Measurements from ENCODE around the gene GJD2. TPM values are rescaled to one million over a fixed set of nuclear protein-coding genes. Genes with fewer than 3 reads are reported as not detected.

GJD2 gene
- total RNA-seq, 1 donor from 2014 or later: 0.38 TPM

DNA sequence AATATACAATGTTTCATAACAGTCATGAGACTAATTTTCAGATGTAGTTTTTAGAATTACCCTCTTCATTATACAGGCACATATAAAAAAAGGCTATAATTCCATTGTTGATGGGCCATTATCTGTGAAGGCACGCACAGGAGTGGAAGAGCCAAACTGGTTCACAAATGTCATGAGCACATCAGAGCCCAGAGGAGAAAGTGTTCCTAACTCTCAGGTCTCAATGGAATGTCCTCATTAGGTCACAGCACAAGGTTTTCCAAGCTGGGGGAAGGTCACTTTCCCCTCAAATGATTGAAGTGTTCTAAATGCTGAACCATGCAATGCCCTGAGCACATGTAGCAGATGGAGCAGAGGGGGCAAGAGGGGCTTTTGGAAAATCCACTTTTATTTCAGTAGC is 41.2 kb downstream of the GJD2 start:
- Mint-ChIP-seq H3K27me3 (peaks cover 39% of the 10 kb centered on the region), H3K27ac (no peak overlapping the region), H3K4me3 (ENCODE audit: low read depth) (no peak overlapping the region), H3K4me1 (ENCODE audit: low read depth) (no peaks in the 10 kb centered on the region), H3K9me3 (ENCODE audit: low read depth) (no peaks in the 10 kb centered on the region), H3K36me3 (ENCODE audit: insufficient read depth) (no peaks in the 10 kb centered on the region)
- TF ChIP-seq, protein P1, sequence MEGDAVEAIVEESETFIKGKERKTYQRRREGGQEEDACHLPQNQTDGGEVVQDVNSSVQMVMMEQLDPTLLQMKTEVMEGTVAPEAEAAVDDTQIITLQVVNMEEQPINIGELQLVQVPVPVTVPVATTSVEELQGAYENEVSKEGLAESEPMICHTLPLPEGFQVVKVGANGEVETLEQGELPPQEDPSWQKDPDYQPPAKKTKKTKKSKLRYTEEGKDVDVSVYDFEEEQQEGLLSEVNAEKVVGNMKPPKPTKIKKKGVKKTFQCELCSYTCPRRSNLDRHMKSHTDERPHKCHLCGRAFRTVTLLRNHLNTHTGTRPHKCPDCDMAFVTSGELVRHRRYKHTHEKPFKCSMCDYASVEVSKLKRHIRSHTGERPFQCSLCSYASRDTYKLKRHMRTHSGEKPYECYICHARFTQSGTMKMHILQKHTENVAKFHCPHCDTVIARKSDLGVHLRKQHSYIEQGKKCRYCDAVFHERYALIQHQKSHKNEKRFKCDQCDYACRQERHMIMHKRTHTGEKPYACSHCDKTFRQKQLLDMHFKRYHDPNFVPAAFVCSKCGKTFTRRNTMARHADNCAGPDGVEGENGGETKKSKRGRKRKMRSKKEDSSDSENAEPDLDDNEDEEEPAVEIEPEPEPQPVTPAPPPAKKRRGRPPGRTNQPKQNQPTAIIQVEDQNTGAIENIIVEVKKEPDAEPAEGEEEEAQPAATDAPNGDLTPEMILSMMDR (IDR thresholded peaks at IDR 0.05; ENCODE audit: unreplicated experiment): no peak
- no peak for DNase-seq (ENCODE audit: low spot score, unreplicated experiment)

DNA sequence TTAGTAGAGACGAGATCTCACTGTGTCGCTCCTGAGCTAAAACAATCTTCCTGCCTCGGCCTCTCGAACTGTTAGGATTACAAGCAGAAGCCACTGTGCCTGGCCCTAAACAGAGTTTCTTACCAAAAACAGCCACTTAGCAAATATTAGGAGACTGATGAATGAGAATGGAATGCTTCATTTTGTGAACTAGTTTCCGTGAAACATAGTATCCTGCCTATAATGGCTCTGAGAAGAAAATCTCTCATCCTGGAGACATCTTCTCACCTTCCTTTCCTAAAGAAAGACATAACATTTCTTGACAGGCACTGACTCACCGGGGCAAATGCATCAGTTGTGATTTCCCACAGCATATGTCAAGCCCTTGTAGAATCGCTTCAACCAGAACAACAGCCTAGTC is 44.9 kb downstream of the GJD2 start:
- TF ChIP-seq, protein P1 (IDR thresholded peaks at IDR 0.05; ENCODE audit: unreplicated experiment): no peak
- Mint-ChIP-seq H3K9me3 (ENCODE audit: low read depth) (no peaks in the 10 kb centered on the region), H3K27ac (no peak overlapping the region), H3K4me1 (ENCODE audit: low read depth) (peaks cover 2% of the 10 kb centered on the region), H3K4me3 (ENCODE audit: low read depth) (no peak overlapping the region), H3K27me3 (peaks cover 39% of the 10 kb centered on the region), H3K36me3 (ENCODE audit: insufficient read depth) (no peaks in the 10 kb centered on the region)
- DNase-seq (ENCODE audit: low spot score, unreplicated experiment): no peak

DNA sequence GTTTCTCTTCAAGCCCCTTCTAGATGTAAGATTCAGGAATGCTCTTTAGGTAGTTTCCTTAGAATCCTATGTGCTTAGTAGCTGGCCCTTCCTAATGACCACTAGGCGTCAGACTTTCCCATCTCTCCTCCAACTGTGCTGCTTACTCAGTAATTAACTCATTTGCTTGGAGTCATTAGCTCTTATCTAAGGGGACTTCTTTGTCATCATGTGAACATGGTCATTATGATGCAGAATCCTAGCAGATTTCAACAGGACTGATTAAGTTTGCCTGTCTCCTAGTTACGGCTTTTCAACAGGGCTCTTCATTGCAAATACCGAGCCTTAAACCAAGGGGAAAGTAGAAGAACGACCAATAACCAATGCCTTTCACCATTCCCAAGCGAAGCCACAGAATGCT is 46.4 kb downstream of the GJD2 start:
- H3K4me3 Mint-ChIP-seq (ENCODE audit: low read depth): no peak overlapping the region
- H3K4me1 Mint-ChIP-seq (ENCODE audit: low read depth): peaks cover 2% of the 10 kb centered on the region
- H3K9me3 Mint-ChIP-seq (ENCODE audit: low read depth): no peaks in the 10 kb centered on the region
- peaks cover 40% of the 10 kb centered on the region for H3K27me3 Mint-ChIP-seq
- TF ChIP-seq, protein P1 (IDR thresholded peaks at IDR 0.05; ENCODE audit: unreplicated experiment): peak; percentile 78
- H3K36me3 Mint-ChIP-seq (ENCODE audit: insufficient read depth): no peaks in the 10 kb centered on the region
- no peak for DNase-seq (ENCODE audit: low spot score, unreplicated experiment)
- H3K27ac Mint-ChIP-seq: no peak overlapping the region

DNA sequence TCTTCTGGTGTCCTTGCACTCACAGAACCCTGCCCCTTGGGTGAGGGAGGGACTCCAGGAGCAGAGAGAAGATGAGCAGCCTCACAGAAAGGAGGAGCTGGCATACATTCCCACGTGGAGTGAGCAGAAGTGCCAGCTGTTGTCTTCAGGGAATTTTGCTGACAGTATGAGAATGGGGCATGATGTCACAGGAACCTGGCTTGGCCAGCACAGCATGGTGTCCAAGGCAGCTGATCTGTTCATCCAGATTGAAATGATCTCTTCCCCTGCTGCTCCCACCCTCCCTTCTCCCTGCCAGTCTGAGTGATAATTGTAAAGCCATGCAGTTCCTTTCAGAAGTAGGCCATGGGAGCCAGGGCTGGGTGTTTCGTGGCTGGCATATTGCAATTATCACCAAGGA is 53.3 kb downstream of the GJD2 start:
- Mint-ChIP-seq H3K27ac (no peak overlapping the region), H3K36me3 (ENCODE audit: insufficient read depth) (no peaks in the 10 kb centered on the region), H3K27me3 (peaks cover 23% of the 10 kb centered on the region), H3K4me3 (ENCODE audit: low read depth) (no peak overlapping the region), H3K4me1 (ENCODE audit: low read depth) (no peaks in the 10 kb centered on the region), H3K9me3 (ENCODE audit: low read depth) (no peaks in the 10 kb centered on the region)
- TF ChIP-seq, protein P1 (IDR thresholded peaks at IDR 0.05; ENCODE audit: unreplicated experiment): no peak
- DNase-seq (ENCODE audit: low spot score, unreplicated experiment): no peak

Other genes with a start within 250 kb of the GJD2 start
- gene GOLGA8B, start 171.3 kb downstream of the GJD2 start, total RNA-seq: 104 and 123 TPM in 2 replicates
- 3.5 and 5.3 TPM in 2 replicates for gene ACTC1, start 40.6 kb upstream of the GJD2 start, total RNA-seq
- 43.3 and 44.9 TPM in 2 replicates for gene AQR, start 214.7 kb upstream of the GJD2 start, total RNA-seq
- 57.8 and 60.1 TPM in 2 replicates for gene ZNF770, start 233.3 kb upstream of the GJD2 start, total RNA-seq

All from progenitor cell of endocrine pancreas (in vitro differentiated cells).